GM23338 (cell line): ENCODE measurements around the gene MBD3L4. TPM values are rescaled to one million over a fixed set of nuclear protein-coding genes. Genes with fewer than 3 reads are reported as not detected.

ENCODE experiments used
- ATAC-seq: fragments of 200-7000 bp; cut with Tn5 transposase; 3 replicates; pipeline ENCODE4 v1.9.1; 2020
- DNase-seq: peaks from one replicate; pipeline ENCODE4 v3.0.0-alpha.2; 2015; ENCODE audit warnings: low spot score
- H2AFZ ChIP-seq: fragments of 200-600 bp; sonication (generic); 2 replicates; pipeline ENCODE4 v1.8.0; 2016; ENCODE audit warnings: antibody characterized with exemption, mild to moderate bottlenecking, moderate library complexity
- H3F3A ChIP-seq: fragments of 200-600 bp; sonication (generic); replicated peaks from 2 replicates; pipeline ENCODE4 v1.8.0; 2017; ENCODE audit warnings: antibody characterized with exemption, mixed run types, low read depth
- H3K27ac ChIP-seq: fragments of 200-600 bp; sonication (generic); 2 replicates; pipeline ENCODE4 v1.6.1; 2016; ENCODE audit warnings: low read depth
- H3K27me3 ChIP-seq: fragments of 200-600 bp; sonication (generic); 2 replicates; pipeline ENCODE4 v1.8.0; 2016; ENCODE audit warnings: mild to moderate bottlenecking, mixed run types, moderate library complexity; ENCODE audit not compliant: insufficient read depth
- H3K36me3 ChIP-seq: fragments of 200-600 bp; sonication (generic); 2 replicates; pipeline ENCODE4 v1.8.0; 2016; ENCODE audit warnings: mild to moderate bottlenecking; ENCODE audit not compliant: insufficient read depth
- H3K4me1 ChIP-seq: fragments of 200-600 bp; sonication (generic); 2 replicates; pipeline ENCODE4 v1.8.0; 2016; ENCODE audit warnings: mild to moderate bottlenecking, moderate library complexity; ENCODE audit not compliant: insufficient read depth
- H3K4me2 ChIP-seq: fragments of 200-600 bp; sonication (generic); 2 replicates; pipeline ENCODE4 v1.7.1; 2017; ENCODE audit warnings: mixed run types
- H3K4me3 ChIP-seq: fragments of 200-600 bp; sonication (generic); 2 replicates; pipeline ENCODE4 v1.6.1; 2016; ENCODE audit warnings: mixed run types
- H3K79me2 ChIP-seq: fragments of 200-600 bp; sonication (generic); replicated peaks from 2 replicates; pipeline ENCODE4 v1.8.0; 2017; ENCODE audit warnings: mild to moderate bottlenecking; ENCODE audit not compliant: insufficient read depth
- H3K9me2 ChIP-seq: fragments of 200-600 bp; sonication (generic); 2 replicates; pipeline ENCODE4 v1.8.0; 2017; ENCODE audit not compliant: insufficient read depth
- H4K20me1 ChIP-seq: fragments of 200-600 bp; sonication (generic); replicated peaks from 2 replicates; pipeline ENCODE4 v1.8.0; 2017; ENCODE audit warnings: mild to moderate bottlenecking; ENCODE audit not compliant: insufficient read depth
- H3K27ac Mint-ChIP-seq: 2 replicates; pipeline ENCODE4 v1.8.0; 2020; ENCODE audit warnings: inconsistent platforms, mild to moderate bottlenecking, moderate library complexity, mixed read lengths
- H3K27me3 Mint-ChIP-seq: 3 replicates; pipeline ENCODE4 v1.8.0; 2022; ENCODE audit warnings: low read depth, mild to moderate bottlenecking, moderate library complexity, mixed read lengths, inconsistent platforms; ENCODE audit not compliant: insufficient read depth, poor library complexity
- H3K36me3 Mint-ChIP-seq: 3 replicates; pipeline ENCODE4 v1.8.0; 2021; ENCODE audit warnings: low read depth, mild to moderate bottlenecking, inconsistent platforms, moderate library complexity, mixed read lengths
- H3K4me1 Mint-ChIP-seq: 3 replicates; pipeline ENCODE4 v1.8.0; 2020; ENCODE audit warnings: mild to moderate bottlenecking, inconsistent platforms, mixed read lengths
- H3K4me3 Mint-ChIP-seq: 3 replicates; pipeline ENCODE4 v1.8.0; 2021; ENCODE audit warnings: moderate library complexity, mild to moderate bottlenecking, inconsistent platforms, mixed read lengths
- H3K9me3 Mint-ChIP-seq: 3 replicates; pipeline ENCODE4 v1.8.0; 2020; ENCODE audit warnings: moderate library complexity, mild to moderate bottlenecking, inconsistent platforms, mixed read lengths
- ETS1 ChIP-seq: IDR thresholded peaks from 2 replicates; pipeline ENCODE4 v1.6.1; 2016; ENCODE audit warnings: antibody characterized with exemption
- JUNB ChIP-seq: IDR thresholded peaks from one replicate; pipeline ENCODE4 v1.6.1; 2016; ENCODE audit warnings: antibody characterized with exemption; ENCODE audit not compliant: unreplicated experiment
- NANOG ChIP-seq: IDR thresholded peaks from 2 replicates; pipeline ENCODE4 v1.6.1; 2016; ENCODE audit warnings: antibody characterized with exemption, borderline replicate concordance
- REST ChIP-seq: IDR thresholded peaks from one replicate; pipeline ENCODE4 v1.6.1; 2018; ENCODE audit warnings: antibody characterized with exemption; ENCODE audit not compliant: unreplicated experiment
- STAT1 ChIP-seq: IDR thresholded peaks from one replicate; pipeline ENCODE4 v1.6.1; 2016; ENCODE audit warnings: antibody characterized with exemption; ENCODE audit not compliant: unreplicated experiment
- ZNF114 ChIP-seq: fragments of 250-450 bp; sonication (Bioruptor Pico); IDR thresholded peaks from 2 replicates; pipeline ENCODE4 v1.5.0; 2020; ENCODE audit warnings: mild to moderate bottlenecking, moderate library complexity
- ZNF462 ChIP-seq: fragments of 250-450 bp; sonication (Bioruptor Pico); IDR thresholded peaks from 2 replicates; pipeline ENCODE4 v1.5.0; 2020; ENCODE audit warnings: mild to moderate bottlenecking, moderate library complexity
- polyA plus RNA-seq: library from polyadenylated mRNA; unstranded; fragments of >200 nt; fragmentation: Nextera tagmentation; extraction: Ambion mirVana; gene quantifications from 2 replicates; pipeline ENCODE4 v1.2.1, GENCODE V29; 2016
- total RNA-seq: library from RNA; depleted of rRNA; stranded (reverse); fragments of >200 nt; shearing (Covaris generic); gene quantifications from 2 replicates; pipeline ENCODE4 v1.2.3, GENCODE V29; 2014

Gene MBD3L4
- total and polyA plus RNA-seq, 2 experiments from 2014 or later: not detected

GRCh38 chr19:7063764-7064418, 23.9 kb upstream of the MBD3L4 start:
- no peaks in the 10 kb centered on the region; the same call in 2 of the 3 replicates for H3K4me1 Mint-ChIP-seq
- H3K4me3 Mint-ChIP-seq: no peak overlapping the region
- no peaks in the 10 kb centered on the region for H3K36me3 ChIP-seq
- no peaks in the 10 kb centered on the region for H3K9me2 ChIP-seq
- H3K27me3 ChIP-seq: no peaks in the 10 kb centered on the region
- no peaks in the 10 kb centered on the region for H3K4me1 ChIP-seq
- H3F3A ChIP-seq: no peaks in the 10 kb centered on the region; the same call in 1 of the 2 replicates
- DNase-seq (no peak), ATAC-seq (no peak)
- no peaks in the 10 kb centered on the region for H4K20me1 ChIP-seq
- peaks cover 6% of the 10 kb centered on the region for H3K36me3 Mint-ChIP-seq
- peaks cover 7% of the 10 kb centered on the region for H3K27me3 Mint-ChIP-seq
- H3K4me3 ChIP-seq: no peak overlapping the region
- TF ChIP-seq NANOG (no peak), REST (no peak), STAT1 (no peak)
- no peak overlapping the region for H2AFZ ChIP-seq
- no peak overlapping the region for H3K4me2 ChIP-seq
- no peaks in the 10 kb centered on the region for H3K79me2 ChIP-seq
- no peak overlapping the region for H3K27ac Mint-ChIP-seq
- H3K27ac ChIP-seq: no peak overlapping the region
- peaks cover 39% of the 10 kb centered on the region for H3K9me3 Mint-ChIP-seq

GRCh38 chr19:7063339-7063738, 23.4 kb upstream of the MBD3L4 start:
- no peak overlapping the region for H3K4me3 Mint-ChIP-seq

More at GRCh38 chr19:7063339-7063738, 23.4 kb upstream of the MBD3L4 start:
- Mint-ChIP-seq H3K4me1 (no peaks in the 10 kb centered on the region), H3K27me3 (peaks cover 4% of the 10 kb centered on the region), H3K36me3 (peaks cover 5% of the 10 kb centered on the region; the same call in 1 of the 3 replicates), H3K27ac (no peak overlapping the region), H3K9me3 (peaks cover 34% of the 10 kb centered on the region)
- no peak overlapping the region for H3K4me3 ChIP-seq
- H3K79me2 ChIP-seq: no peaks in the 10 kb centered on the region
- H3K4me1 ChIP-seq: no peaks in the 10 kb centered on the region
- ATAC-seq (no peak), DNase-seq (peak; percentile 4)
- no peak overlapping the region for H3K27ac ChIP-seq
- H3K36me3 ChIP-seq: no peaks in the 10 kb centered on the region
- no peak overlapping the region for H3K4me2 ChIP-seq
- no peaks in the 10 kb centered on the region; the same call in 1 of the 2 replicates for H3F3A ChIP-seq
- H3K27me3 ChIP-seq: no peaks in the 10 kb centered on the region
- no peak overlapping the region for H2AFZ ChIP-seq
- H3K9me2 ChIP-seq: no peaks in the 10 kb centered on the region
- no peaks in the 10 kb centered on the region for H4K20me1 ChIP-seq
- no peak for TF ChIP-seq ETS1
- TF ChIP-seq ZNF114: no peak
- TF ChIP-seq JUNB: no peak
- TF ChIP-seq ZNF462 (CRISPR knock-in tag): no peak
